Measurements from ENCODE around the gene ST6GALNAC6. TPM values are rescaled to one million over a fixed set of nuclear protein-coding genes. Genes with fewer than 3 reads are reported as not detected.
A peak's percentile ranks its signal among the peaks of the same experiment; 100 is the strongest.

The ST6GALNAC6 gene
- total RNA-seq, 2 experiments from 2014 or later = 36.9 to 38.8 TPM

GRCh38 chr9:127927201-127927987 lies 28.0 kb upstream of the ST6GALNAC6 start:
- Mint-ChIP-seq H3K27ac (no peak overlapping the region), H3K9me3 (no peaks in the 10 kb centered on the region), H3K36me3 (ENCODE audit: low read depth) (peaks cover 2% of the 10 kb centered on the region), H3K4me1 (ENCODE audit: low read depth) (peaks cover 24% of the 10 kb centered on the region), H3K4me3 (peak overlapping the region; percentile 66), H3K27me3 (peaks cover 4% of the 10 kb centered on the region)
- DNase-seq = peak; percentile 88
- peak; percentile 47 for ATAC-seq
- intact Hi-C loops (cut with micrococcal nuclease) = no loop called here
- ChIA-PET CTCF (interaction anchor here (0.6 kb wide), 1 partner anchor 38 kb away, joined by 3 read pairs; no protein-coding TSS in a partner anchor), POLR2A (interaction anchor here (0.6 to 1.9 kb wide), 2 partner anchors 10 to 161 kb away, joined by 3 to 13 read pairs; partner anchors contain the start of gene DPM2)
- no peak for TF ChIP-seq CTCF (IDR thresholded peaks at IDR 0.05)

- Mint-ChIP-seq H3K4me3 (peak overlapping the region; percentile 66), H3K36me3 (ENCODE audit: low read depth) (peaks cover 2% of the 10 kb centered on the region), H3K4me1 (ENCODE audit: low read depth) (peaks cover 24% of the 10 kb centered on the region), H3K9me3 (no peaks in the 10 kb centered on the region), H3K27ac (no peak overlapping the region), H3K27me3 (peaks cover 4% of the 10 kb centered on the region)
- ChIA-PET CTCF (interaction anchor here (1.2 kb wide), 1 partner anchor 57 kb away, joined by 5 read pairs; no protein-coding TSS in a partner anchor), POLR2A (no interaction called here)
- intact Hi-C loops (cut with micrococcal nuclease) = no loop called here
- DNase-seq = peak; percentile 58
- peak; percentile 10 for ATAC-seq
- no peak for TF ChIP-seq CTCF (IDR thresholded peaks at IDR 0.05)
Measured at GRCh38 chr9:127926906-127927200, 27.4 kb upstream of the ST6GALNAC6 start.

- ATAC-seq = no peak
- Mint-ChIP-seq H3K4me3 (peak overlapping the region; percentile 66), H3K4me1 (ENCODE audit: low read depth) (peaks cover 22% of the 10 kb centered on the region)
Measured at GRCh38 chr9:127925959-127926905, 26.8 kb upstream of the ST6GALNAC6 start.

GRCh38 chr9:127924736-127925444 lies 25.5 kb upstream of the ST6GALNAC6 start:
- intact Hi-C loops (cut with micrococcal nuclease) = no loop called here
- POLR2A ChIA-PET = interaction anchor here (1.5 kb wide), 1 partner anchor 136 kb away, joined by 4 read pairs; no protein-coding TSS in a partner anchor
- H3K36me3 Mint-ChIP-seq (ENCODE audit: low read depth) = no peaks in the 10 kb centered on the region
- DNase-seq (no peak), ATAC-seq (no peak)
- peaks cover 4% of the 10 kb centered on the region for H3K27me3 Mint-ChIP-seq
- no peaks in the 10 kb centered on the region for H3K9me3 Mint-ChIP-seq
- no peak overlapping the region for H3K27ac Mint-ChIP-seq
- H3K4me1 Mint-ChIP-seq (ENCODE audit: low read depth) = peaks cover 15% of the 10 kb centered on the region
- TF ChIP-seq CTCF (IDR thresholded peaks at IDR 0.05) = no peak
- CTCF ChIA-PET = interaction anchor here (0.8 to 1.7 kb wide), 4 partner anchors 18 to 399 kb away, joined by 3 to 5 read pairs (median 4); partner anchors contain the start of gene TOR2A
- no peak overlapping the region for H3K4me3 Mint-ChIP-seq

More at GRCh38 chr9:127925959-127926905, 26.8 kb upstream of the ST6GALNAC6 start:
- Mint-ChIP-seq H3K27ac (no peak overlapping the region), H3K9me3 (no peaks in the 10 kb centered on the region), H3K27me3 (peaks cover 4% of the 10 kb centered on the region), H3K36me3 (ENCODE audit: low read depth) (no peaks in the 10 kb centered on the region)
- TF ChIP-seq CTCF (IDR thresholded peaks at IDR 0.05) = no peak
- ChIA-PET CTCF (interaction anchor here (1.1 to 1.3 kb wide), 4 partner anchors 56 to 400 kb away, joined by 3 to 5 read pairs (median 4); partner anchors contain the start of gene TOR2A), POLR2A (interaction anchor here (0.6 to 1.1 kb wide), 4 partner anchors 9 to 150 kb away, joined by 3 to 5 read pairs (median 4); partner anchors contain the start of gene ST6GALNAC4)
- DNase-seq = no peak
- intact Hi-C loops (cut with micrococcal nuclease) = no loop called here
